ENCODE results near the gene RERE.

The RERE gene

DNA sequence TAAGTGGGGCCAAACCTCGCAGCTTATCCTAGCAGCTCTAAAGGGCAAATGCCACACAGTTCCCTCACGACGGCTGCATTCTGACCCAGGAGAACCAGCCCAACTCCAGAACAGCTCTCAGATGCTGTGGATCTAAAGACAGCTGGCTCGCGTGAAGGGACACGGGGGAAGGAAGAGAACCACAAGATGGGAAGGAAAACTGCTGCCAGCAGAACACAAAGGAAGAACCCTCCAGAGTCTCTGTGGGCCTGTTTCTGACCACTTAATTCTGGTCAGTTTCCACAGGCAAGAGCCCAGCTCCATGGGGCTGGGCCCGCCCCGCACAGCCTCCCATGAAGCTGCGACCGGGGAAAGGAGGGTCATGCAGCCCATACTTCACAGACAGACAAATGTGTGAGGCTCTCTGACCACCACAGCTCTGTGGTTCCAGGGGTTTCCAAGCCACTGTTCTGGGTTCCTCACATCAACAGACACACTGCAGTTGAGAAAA is 438.4 kb downstream of the RERE start:
- DNase-seq: no peak

DNA sequence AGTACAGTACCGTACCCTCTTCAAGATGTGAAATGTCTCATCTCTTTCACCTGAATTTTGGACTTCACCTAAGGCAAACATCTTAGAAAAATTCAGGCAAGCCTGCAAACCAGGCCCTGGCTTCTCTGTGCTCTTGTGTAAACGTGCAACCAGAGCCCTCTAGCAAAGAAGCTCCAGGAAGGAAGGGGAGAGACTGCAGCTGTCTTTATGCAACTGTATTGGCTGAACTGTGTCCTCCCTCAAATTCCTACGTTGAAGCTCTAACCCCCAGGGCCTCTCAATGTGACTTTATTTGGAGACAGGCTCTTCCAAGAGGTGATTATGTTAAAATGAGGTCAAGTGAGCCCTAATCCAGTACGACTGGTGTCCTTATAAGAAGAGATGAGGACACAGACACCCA is 439.3 kb downstream of the RERE start:
- no peak for DNase-seq

DNA sequence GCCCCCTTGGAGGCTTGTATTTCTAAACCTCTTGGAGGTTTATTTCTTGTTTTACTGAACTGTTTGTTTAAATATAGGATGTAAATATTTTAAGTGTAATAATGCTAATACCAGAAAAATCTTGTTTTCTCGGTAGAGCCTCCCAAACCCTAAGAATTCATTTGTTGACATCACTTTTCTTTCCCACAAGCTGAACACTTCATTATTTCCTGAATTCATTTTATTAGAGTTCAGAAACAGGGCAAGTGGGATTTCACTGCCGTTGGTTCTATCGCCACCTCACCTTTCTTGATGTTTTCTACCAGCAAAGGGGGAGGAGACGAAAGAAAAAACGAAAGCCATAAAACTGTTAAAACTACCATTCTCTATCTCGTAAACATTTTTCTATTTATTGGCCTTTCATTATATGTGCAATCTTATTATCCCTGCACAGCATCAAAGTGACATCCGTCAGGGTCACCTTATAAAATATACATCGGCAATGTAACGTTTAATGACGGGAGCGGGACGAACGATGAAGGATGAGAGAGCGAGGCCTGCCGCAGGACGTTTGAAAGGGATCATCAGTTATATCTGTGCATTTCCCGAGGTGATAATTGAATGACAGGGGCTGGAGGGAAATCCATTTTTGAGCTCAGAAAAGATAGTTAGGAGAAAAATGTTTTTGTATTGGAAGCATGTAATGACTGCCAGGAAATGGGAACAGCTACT is 440.0 kb downstream of the RERE start:
- DNase-seq: no peak

DNA sequence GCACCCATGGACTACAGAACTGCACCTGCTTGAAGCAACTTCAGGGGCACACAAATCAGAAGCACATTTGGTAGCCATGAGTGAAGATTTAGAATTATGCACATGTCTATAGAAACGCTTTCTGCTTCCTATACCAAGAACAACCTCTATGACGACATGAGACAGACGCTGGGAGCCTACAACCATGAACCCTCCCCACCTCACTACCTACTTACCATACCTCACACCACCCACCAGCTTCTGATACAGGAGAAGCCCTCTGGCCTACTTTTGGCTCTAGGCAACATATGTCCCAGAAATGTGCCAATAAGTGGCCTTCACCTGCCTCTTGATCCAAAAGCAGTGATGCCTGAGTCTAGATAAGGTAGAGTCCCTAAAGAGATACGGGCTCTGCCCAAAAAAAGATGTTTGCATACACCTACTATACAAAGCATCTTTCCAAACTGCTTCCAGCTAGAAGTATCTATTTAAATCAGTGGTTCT is 441.0 kb downstream of the RERE start:
- DNase-seq: no peak

DNA sequence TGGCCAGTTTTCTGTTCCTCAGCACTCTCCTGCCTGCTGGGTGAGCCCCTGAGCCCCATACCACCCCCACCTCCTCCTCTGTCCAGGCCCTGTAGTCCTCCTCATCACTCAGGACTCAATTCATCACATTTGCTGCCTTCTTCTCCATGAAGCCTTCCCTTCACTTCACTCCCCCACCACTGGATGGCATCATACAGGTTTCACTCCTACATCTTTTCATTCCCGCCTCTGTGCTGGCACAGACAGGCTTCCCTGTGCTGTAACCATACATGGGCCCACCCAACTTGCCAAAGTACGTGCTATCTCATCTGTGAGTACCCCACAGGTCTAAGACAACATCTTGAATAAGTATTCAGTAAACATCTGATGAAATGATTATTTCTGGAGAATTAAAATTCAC is 442.6 kb downstream of the RERE start:
- no peak for DNase-seq

DNA sequence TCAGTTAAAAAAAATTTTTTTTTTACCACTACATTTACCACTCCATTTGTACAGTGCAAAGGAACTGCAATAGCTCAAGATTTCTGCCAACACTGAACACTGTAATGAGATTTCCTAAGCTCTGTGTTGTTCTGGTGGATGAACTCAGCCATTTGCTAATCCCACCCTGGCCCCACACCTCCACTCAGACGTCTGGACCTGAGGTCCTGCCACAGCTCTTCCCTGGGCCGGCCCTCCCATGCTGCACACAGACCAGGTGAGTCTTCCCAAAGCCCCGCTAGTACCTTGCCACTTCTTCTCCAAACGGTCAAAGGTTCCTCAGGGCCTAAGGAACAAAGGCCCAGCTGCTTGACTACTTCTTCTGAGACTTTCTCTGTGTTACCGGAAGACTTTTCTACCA is 443.1 kb downstream of the RERE start:
- no peak for DNase-seq

DNA sequence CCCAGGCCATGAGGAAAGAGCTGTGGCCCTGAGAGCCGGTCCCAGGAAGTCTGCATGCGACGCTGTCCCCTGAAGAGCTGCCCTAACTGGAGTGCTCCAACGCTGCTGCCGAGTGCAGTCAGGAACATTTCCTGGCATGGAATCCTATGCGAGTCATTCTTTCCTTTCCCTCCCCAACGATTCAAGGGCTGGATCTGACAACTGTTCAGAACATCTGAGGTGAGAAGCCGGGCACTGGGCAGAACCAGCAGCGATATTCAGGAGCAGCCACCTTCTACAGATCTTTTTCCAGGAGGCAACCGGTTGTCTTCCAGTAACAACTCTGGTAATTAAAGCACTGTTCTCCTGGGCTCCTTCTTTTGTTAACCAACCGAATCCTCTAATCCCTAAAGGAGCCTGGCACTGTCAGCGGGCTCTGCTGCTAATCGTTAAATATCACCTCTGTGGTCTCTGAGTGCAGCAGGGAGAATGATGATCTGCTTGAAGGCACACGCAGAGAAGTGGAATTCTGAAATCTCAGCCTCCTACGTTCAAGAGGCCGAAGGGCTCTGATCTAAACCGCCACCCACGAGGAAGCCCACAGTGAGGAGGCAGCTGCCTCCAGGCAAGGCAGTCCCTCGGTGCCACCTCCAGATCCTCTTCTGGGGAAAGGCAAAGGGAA is 443.7 kb downstream of the RERE start:
- no peak for DNase-seq

DNA sequence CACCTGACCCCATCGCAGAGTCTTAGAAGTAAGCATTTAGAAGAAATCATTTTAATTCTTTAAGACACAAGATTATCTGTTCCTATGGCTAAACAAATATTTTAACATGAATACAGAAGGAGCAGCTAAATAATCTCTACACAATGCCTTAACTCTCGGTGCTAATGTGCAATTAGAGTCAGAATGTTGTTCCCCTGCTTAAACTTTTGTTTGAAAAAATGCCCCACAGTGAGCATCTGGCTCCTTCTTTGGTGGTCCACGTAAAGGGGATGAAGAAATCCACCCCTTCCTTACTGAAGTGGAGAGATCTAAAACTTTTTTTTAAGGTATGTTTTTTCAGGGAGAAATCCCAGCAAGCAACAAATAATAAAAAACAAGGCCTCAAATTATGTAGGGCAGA is 444.3 kb downstream of the RERE start:
- DNase-seq: no peak

DNA sequence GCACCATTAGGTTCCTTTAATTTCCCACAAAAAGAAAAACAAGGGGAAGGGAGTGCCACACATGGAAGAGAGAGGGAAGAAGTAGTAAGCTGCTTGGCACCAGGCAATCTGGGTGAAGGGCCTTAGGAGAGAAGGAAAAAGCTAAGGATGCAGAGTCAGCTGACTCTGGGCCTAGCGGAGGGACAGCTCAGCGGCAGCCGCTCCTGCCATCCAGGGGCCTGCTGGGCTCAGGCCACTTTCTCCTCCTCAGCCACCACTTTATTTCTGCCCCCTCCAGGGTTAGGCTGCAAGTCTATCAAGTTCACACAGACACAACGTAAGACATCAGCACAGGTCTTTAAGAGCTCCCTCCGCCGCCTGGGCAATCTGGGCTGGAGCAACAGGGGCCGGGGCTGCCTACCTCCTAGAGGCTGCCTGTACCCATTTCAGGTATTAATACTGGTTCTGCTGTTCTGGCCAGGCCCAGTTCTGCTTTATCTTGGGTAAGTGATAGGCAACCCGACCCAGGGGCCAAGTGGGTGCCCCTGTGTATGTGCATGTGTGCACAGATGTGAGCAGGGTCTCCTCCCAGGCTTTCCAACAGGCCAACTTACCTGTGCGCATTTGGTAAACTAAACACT is 446.0 kb downstream of the RERE start:
- no peak for DNase-seq

DNA sequence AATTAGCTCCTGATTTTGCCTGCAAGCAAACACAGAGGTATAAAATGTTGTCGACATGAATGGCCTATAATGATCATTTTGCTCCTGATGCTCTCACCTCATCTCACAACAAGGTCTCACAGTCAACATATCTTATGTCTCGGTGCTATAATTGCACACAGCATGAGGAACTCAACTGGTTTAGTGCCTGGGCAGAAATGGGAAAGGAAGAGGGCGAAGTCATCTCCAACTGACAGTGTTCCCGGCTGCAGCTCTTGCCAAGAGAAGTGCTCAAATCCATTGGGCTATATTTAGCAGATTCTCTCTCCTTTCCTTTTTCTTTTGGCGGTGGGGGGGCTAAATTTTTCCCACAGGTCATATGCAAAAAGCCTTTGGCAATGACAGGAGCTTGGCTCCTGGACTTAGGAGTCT is 446.5 kb downstream of the RERE start:
- no peak for DNase-seq

DNA sequence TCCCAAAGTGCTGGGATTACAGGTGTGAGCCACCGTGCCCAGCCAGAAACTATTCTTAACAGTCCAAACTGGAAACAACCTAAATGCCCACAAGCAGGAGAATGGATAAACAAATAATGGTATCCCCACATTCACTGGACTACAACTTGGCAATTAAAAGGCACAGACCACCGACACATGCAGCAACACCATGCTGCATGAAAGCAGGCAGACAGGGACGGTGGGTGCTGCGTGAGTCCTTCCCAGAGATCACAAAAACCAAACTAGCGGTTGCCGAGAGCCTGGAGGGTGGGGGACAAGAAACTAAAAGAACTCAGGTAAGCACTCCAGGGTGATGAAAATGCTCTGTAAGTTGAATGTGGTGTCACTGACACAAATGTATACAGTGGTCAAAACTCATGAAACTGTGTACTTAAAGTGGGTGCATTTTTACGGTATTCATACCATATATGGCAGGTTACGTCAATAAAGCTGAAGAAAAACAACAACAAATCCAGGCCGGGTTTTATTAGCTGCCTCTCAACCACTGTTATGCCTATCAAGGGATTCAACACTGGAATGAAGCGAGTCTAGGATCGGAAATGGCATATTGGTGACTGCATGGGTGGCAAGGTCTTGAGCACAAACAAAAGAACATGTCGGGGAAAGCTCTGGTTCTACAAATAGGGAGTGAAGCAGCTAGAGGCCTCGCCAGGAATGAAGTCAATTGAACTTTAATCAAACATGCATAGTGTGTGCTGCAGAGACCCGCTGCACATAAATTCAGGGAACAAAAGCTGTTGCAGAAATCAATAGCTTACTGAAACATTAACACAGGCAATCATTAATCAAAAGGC is 447.2 kb downstream of the RERE start:
- no peak for DNase-seq

DNA sequence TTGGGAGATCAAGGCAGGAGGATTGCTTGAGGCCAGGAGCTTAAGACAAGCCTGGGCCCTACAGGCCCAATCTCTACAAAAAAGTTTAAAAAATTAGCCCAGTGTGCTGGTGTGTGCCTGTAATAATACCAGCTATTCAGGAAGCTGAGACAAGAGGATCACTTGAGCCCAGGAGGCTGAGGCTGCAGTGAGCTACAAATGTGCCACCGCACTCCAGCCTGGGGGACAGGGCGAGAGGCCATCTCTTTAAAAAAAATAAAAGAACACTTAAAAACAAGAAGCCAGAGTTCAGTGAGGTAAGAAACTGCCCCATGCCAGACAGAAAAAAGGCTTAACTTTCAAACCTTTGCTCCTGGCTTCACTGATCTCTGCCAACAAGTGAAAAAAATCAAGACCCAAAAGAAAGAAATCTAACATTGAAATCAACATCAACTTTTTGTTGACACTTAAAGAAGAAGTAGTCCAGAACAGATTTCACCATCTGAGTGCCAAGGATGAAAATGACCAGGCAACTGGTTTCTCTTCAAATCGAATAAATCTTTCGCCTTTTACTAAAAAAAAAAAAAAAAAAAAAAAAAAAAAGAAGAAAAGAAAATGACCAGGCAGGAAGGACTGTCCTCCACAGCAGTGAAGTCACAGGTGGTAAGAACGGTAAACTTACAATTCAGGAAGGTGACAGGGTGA is 448.3 kb downstream of the RERE start:
- no peak for DNase-seq

DNA sequence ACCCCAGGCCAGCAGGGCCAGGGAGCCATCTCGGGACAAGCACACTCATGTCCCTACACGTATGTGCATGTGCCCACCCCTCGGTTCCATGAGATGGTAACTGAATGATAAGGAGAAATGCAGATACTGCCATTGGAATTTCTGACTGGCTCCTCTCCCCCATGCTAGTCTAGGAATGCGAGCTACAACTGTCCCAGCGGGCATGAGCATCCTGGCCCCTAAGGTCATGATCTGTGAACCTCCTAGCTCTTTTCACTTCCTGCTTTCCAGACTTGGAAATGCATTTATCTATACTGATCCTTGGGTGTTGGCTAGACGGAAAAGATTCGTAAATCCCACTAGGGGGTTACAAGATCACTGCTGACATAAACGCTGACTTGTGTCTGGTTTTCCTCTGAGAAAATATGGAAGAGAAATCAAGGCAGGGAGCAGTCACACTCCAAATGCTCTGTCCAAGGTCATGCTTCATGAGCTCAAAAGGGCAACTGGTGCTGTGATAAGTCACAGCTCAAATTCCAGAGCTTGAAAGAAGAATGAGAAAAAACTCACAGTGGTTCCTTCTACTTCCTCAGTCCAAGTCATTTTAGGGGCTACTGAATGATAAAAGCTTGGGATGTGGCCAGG is 449.8 kb downstream of the RERE start:
- no peak for DNase-seq

DNA sequence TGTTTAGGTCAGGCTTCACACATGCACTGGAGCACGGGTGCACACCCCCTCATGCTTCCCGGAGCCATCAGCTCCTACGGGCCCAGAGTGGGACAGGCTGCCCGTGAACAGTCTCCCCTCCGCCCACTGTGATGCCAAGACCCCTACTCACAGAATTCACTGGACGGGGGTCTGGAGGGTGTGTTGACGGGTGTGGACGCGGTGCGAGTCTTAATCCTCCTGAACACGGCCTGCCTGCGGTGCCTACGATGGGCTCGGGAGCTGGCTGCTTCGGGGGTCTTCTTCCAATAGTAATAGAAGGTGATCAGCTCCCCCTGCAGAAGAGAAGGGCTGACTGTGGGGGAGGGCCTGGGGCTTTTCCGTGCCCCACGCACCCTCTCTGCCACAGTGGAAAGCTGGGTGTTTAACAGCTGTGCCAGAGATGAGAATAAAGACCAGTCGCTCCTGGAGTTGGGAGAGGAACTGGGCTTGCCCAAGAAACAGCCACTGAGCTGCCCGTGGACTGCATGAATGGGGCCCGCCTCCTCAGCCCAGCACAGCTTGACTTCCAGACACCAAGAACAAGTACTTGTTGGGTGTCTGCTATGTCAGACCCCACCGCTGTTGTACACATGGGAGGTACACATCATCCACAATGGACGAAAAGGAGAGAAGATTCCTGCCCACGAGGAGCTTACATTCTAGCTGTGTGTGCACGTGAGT is 451.6 kb downstream of the RERE start:
- no peak for DNase-seq

DNA sequence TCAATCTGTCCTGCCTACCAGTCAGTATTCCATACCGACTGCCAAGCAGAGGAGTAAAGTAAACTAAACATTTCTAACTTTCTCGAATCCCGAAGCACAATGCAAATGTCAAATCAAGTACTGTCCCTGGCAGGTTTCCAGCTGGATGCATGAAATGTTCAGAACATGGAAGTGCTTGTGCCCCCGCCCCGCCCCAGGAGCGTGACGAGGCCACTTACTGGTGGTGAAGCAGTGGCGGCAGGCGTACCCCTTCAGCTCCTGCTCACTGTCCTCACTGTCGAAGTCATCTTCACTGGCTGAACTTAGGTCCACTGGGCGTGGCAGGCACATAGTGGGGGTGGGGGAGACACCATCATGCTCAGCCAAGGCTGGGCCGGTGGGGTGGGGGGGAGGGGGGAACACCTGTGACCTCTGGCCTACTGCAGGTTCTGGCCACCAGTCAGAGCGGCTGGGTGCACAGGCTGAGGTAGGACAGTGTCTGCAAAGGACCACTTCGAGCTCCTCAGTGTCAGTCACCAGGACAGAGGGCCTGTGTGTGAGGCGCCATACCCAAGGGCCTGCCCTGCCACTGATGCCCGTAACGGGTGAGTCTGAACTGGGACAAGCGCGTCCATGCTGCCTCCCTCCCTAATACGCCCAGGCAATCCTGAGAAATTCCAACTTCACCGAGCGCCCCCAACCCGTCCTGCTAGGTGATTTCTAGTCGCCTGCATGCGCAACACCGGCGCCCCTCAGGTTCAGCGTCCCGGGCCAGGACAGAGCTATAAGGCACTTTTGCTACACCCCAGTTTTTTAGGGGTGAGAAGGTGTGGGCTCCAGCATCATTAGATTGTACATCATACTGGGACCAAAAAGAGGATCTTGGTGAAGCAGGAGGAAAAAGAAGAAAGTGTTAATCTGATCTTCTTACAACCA is 452.7 kb downstream of the RERE start:
- DNase-seq: no peak

DNA sequence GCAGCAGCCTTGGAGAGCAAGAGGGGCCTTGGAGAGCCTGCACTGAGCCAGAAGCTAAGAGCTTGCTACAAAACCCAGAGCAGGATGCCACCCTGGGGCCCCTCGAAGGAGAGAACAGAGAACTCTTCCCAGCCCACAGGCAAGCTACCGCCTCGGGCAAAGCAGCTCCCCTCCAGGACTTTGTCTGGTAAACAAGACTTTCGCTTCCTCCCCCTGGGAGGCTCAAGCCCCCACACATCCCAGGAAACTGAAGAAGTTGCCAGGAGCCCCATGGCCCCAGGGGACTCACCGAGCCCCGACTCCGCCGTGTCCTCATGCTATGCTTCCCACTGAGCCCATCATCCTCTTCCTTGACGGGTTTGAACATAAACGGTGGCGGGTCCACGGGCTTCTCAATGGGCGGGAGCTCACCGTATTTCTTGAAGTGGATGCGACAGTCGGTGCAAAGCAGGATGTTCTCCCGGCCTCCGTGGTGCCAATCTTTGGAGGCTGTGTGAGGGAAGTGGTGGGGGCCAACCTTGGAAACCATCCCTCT is 453.6 kb downstream of the RERE start:
- DNase-seq: no peak

DNA sequence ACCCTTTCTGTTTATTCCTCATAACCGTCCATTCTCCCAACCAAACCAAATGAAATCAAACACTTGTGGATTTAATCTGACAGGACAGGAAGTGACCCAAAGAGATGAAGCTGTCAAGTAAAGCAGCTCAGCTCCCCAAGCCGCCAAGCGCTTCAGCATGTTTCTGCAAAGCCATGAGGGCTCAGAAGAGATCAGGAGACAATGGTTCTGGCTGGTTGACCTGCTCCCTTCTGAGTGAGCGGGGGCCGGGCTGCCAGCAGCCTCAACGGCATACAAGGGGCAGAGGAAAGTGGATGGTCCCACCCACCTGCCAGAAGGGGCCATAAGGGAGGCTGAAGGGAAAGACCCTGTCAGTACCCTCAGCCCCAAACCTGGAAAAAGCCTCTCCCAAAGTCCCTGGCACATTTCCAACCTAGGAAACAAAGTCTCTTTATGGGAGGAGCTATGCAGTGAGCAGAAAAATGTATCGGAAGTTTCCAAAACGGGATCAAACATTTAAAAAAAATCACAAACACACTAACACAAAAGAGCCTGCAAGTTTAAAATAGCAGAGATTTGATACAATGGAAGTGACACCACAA is 454.2 kb downstream of the RERE start:
- DNase-seq: no peak

DNA sequence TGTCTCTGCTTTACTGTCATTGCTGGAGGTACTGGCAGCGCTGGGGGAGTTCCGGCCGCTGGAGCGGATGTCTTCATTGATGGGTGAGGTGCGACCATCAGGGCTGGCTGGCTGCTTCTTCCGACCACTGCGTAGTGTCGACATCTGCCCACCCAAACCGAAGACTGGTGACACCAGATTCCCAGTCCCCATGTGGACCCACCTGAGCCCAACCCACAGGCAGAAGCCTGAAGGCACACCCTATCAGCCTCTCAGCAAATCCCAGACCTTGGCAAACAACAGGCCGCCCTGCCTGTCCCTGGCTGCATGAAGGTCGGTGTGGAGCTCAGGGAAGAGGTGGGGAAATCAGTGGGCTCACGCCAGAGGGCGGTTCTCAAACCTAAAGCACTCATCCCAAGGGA is 454.7 kb downstream of the RERE start:
- DNase-seq: no peak

DNA sequence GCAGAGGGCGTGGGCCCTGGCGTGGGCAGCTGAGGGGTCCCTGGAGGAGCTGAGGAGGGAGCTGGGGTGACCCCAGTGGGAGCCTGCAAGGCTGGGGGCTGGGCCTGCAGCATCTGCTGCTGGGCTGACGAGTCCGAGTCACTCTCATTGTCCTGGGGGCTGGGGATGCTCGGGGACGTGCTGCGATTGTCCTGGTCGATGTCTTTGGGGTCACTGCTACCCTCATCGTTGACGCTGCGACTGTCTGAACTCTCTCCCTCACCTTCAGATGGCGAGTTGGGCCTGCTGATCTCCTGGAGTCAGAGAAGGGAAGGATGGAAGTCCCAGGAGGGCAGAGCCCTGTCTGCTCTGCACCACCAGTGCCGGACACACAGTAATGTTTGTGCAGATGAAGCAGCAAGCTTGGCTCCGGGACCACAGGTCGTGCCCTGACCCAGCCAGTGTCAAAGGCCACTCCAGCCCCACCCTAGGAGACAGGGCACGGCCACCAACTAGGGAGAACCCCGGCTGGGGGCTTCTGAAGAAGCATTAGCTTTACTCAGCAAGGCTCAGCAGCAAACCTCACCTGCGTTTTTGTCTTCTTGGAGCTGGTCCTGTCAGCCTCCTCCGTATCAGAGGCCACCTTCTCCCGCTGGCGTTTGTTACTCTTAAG is 456.1 kb downstream of the RERE start:
- no peak for DNase-seq
